ENCODE results near the gene MSH5. TPM values are rescaled to one million over a fixed set of nuclear protein-coding genes. Genes with fewer than 3 reads are reported as not detected.
A peak's percentile ranks its signal among the peaks of the same experiment; 100 is the strongest.

Gene MSH5
- total and polyA plus RNA-seq, 2 experiments from 2014 or later: 12.1 to 23.9 TPM

DNA sequence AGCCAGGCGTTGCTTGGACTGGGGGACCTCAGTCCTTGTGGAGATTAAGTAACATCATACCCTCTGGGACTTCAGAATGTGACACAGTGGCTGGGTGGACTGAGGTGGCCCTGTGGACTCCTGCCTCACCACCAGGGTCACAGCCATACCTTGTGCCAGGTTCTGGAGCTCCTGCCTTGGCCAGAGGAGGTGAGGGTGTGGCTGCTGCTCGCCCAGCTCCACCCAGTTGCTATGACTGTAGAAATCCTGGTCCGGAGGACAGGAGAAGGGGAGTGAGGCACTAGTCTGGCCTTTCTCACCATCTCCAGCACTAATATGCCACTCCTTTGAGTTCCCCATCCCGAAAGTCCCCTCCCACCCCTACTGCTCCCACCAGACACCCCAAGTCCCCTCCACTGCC, 35.4 kb downstream of the MSH5 start (continued):
- TF ChIP-seq, protein P1, sequence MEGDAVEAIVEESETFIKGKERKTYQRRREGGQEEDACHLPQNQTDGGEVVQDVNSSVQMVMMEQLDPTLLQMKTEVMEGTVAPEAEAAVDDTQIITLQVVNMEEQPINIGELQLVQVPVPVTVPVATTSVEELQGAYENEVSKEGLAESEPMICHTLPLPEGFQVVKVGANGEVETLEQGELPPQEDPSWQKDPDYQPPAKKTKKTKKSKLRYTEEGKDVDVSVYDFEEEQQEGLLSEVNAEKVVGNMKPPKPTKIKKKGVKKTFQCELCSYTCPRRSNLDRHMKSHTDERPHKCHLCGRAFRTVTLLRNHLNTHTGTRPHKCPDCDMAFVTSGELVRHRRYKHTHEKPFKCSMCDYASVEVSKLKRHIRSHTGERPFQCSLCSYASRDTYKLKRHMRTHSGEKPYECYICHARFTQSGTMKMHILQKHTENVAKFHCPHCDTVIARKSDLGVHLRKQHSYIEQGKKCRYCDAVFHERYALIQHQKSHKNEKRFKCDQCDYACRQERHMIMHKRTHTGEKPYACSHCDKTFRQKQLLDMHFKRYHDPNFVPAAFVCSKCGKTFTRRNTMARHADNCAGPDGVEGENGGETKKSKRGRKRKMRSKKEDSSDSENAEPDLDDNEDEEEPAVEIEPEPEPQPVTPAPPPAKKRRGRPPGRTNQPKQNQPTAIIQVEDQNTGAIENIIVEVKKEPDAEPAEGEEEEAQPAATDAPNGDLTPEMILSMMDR (conservative IDR thresholded peaks at IDR 0.05; ENCODE audit: low read depth in 2 of 2): no peak
- TF ChIP-seq STAT1 (IDR thresholded peaks at IDR 0.05; ENCODE audit: unreplicated experiment) (no peak), JUNB (IDR thresholded peaks at IDR 0.05; ENCODE audit: unreplicated experiment) (no peak), ZNF114 (CRISPR knock-in tag; IDR thresholded peaks at IDR 0.05) (no peak), EZH2phosphoT487 (IDR thresholded peaks at IDR 0.05; ENCODE audit: unreplicated experiment) (no peak)

DNA sequence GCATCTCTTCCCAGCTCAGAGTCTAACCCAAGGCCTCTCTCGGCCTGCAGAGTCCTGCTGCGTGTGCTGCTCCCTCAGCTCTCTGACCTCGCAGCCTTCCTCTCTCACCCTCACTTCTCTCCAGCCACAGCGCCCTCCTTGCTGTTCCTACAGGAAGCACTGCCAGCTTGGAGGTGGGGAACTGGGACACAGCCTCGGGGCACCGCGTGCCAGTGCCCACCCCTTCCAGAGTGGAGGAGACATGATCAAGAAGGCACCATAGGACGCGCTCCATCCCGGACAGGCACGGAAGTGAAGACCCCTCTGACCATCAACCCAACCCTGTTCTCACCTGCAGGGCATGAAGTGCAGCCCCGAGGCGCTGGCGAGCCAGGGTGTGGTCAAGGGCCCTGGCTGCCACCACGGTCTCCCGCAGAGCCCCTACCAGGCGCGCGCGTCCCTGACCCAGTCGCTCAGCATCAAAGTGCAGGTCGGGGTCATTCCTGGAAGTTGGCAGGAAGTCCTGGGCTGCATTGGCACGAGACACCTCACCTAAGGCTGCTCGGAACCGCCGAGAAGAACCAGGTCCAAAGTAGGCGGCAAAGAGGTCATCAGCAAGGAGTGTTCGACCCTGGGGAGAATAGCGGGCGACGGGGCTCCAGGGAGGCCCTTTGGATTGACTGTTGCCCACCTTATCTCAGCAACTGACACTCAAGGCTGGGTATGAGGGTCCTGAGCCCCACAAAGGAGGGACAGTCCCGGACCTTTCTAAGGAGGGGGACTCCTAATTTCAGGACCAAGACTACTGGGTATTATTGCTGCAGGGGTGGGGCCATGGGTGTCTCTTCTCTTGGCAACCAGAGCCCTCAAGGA, 36.1 kb downstream of the MSH5 start:
- Mint-ChIP-seq H3K27ac (no peak overlapping the region), H3K27me3 (ENCODE audit: insufficient read depth, low read depth, poor library complexity) (peaks cover 22% of the 10 kb centered on the region), H3K9me3 (no peaks in the 10 kb centered on the region), H3K4me3 (no peak overlapping the region), H3K36me3 (ENCODE audit: low read depth) (peaks cover 20% of the 10 kb centered on the region), H3K4me1 (no peaks in the 10 kb centered on the region)
- Histone ChIP-seq H3F3A (replicated peaks; ENCODE audit: low read depth) (peaks cover 4% of the 10 kb centered on the region; the same call in 1 of the 2 replicates), H3K79me2 (replicated peaks; ENCODE audit: insufficient read depth) (no peaks in the 10 kb centered on the region), H2AFZ (no peak overlapping the region), H3K9me2 (ENCODE audit: insufficient read depth) (no peaks in the 10 kb centered on the region), H4K20me1 (replicated peaks; ENCODE audit: insufficient read depth) (no peaks in the 10 kb centered on the region; the same call in 1 of the 2 replicates), H3K27ac (ENCODE audit: low read depth) (no peak overlapping the region), H3K4me1 (ENCODE audit: insufficient read depth) (no peaks in the 10 kb centered on the region), H3K4me3 (no peak overlapping the region), H3K4me2 (no peak overlapping the region), H3K27me3 (ENCODE audit: insufficient read depth) (no peaks in the 10 kb centered on the region), H3K36me3 (ENCODE audit: insufficient read depth) (no peaks in the 10 kb centered on the region)
- TF ChIP-seq EZH2phosphoT487 (IDR thresholded peaks at IDR 0.05; ENCODE audit: unreplicated experiment) (no peak), JUNB (IDR thresholded peaks at IDR 0.05; ENCODE audit: unreplicated experiment) (no peak), CREB1 (CRISPR knock-in tag; IDR thresholded peaks at IDR 0.05; ENCODE audit: low read depth) (no peak), STAT1 (IDR thresholded peaks at IDR 0.05; ENCODE audit: unreplicated experiment) (no peak), ZNF114 (CRISPR knock-in tag; IDR thresholded peaks at IDR 0.05) (no peak), EZH2 (IDR thresholded peaks at IDR 0.05; ENCODE audit: low read depth, unreplicated experiment) (no peak)
- DNase-seq (ENCODE audit: low spot score) (no peak), ATAC-seq (no peak)

DNA sequence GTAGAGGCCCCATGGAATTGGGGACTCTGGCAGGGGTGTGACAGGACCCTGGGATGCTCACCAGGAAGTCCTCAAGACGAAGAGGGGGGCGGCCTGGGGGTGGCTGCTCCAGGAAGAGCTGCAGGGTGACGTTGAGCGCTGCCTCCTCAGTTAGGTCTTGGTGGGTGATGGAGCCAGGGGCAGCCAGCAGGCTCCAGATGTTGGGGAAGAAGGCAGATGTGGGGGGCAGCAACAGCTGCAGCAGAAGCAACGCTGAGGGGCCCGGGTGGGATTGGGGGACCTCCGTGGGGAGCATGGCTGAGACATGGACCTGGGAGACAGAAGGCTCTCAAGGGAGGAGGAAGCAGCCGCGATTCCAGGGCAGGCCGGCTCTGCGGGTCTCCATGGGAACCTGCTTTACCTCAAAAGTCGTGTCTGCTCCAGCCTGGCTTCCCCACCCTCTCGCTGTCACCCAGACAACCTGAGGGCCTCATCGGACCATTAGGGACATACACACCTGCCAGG, 36.7 kb downstream of the MSH5 start:
- no peaks in the 10 kb centered on the region for H3K4me1 Mint-ChIP-seq
- H3K4me2 ChIP-seq: 0 out of 2 replicates have a peak overlapping the region, but pooled peaks have one; percentile 20
- 0 out of 2 replicates have a peak overlapping the region, but pooled peaks have one; percentile 45 for H3K27ac Mint-ChIP-seq
- H3K36me3 ChIP-seq (ENCODE audit: insufficient read depth): no peaks in the 10 kb centered on the region
- H3K4me3 ChIP-seq: no peak overlapping the region
- no peak overlapping the region for H3K4me3 Mint-ChIP-seq
- no peaks in the 10 kb centered on the region for H3K79me2 ChIP-seq (replicated peaks; ENCODE audit: insufficient read depth)
- ATAC-seq (peak; percentile 14), DNase-seq (ENCODE audit: low spot score) (peak; percentile 28)
- no peaks in the 10 kb centered on the region for H3K4me1 ChIP-seq (ENCODE audit: insufficient read depth)
- no peak overlapping the region for H2AFZ ChIP-seq
- H3K27me3 Mint-ChIP-seq (ENCODE audit: insufficient read depth, low read depth, poor library complexity): peaks cover 24% of the 10 kb centered on the region
- H3K36me3 Mint-ChIP-seq (ENCODE audit: low read depth): peaks cover 23% of the 10 kb centered on the region
- H3F3A ChIP-seq (replicated peaks; ENCODE audit: low read depth): peaks cover 4% of the 10 kb centered on the region; the same call in 1 of the 2 replicates
- H3K27me3 ChIP-seq (ENCODE audit: insufficient read depth): no peaks in the 10 kb centered on the region
- H4K20me1 ChIP-seq (replicated peaks; ENCODE audit: insufficient read depth): no peaks in the 10 kb centered on the region; the same call in 1 of the 2 replicates
- 0 out of 2 replicates have a peak overlapping the region, but pooled peaks have one; percentile 72 for H3K27ac ChIP-seq (ENCODE audit: low read depth)
- H3K9me3 Mint-ChIP-seq: no peaks in the 10 kb centered on the region
- H3K9me2 ChIP-seq (ENCODE audit: insufficient read depth): no peaks in the 10 kb centered on the region
- TF ChIP-seq EZH2phosphoT487 (IDR thresholded peaks at IDR 0.05; ENCODE audit: unreplicated experiment) (no peak), ZNF114 (CRISPR knock-in tag; IDR thresholded peaks at IDR 0.05) (no peak), JUNB (IDR thresholded peaks at IDR 0.05; ENCODE audit: unreplicated experiment) (no peak), NANOG (IDR thresholded peaks at IDR 0.05; ENCODE audit: borderline replicate concordance) (no peak), ZNF331 (CRISPR knock-in tag; IDR thresholded peaks at IDR 0.05; ENCODE audit: low read depth) (no peak), STAT1 (IDR thresholded peaks at IDR 0.05; ENCODE audit: unreplicated experiment) (no peak)
- TF ChIP-seq, protein P2, sequence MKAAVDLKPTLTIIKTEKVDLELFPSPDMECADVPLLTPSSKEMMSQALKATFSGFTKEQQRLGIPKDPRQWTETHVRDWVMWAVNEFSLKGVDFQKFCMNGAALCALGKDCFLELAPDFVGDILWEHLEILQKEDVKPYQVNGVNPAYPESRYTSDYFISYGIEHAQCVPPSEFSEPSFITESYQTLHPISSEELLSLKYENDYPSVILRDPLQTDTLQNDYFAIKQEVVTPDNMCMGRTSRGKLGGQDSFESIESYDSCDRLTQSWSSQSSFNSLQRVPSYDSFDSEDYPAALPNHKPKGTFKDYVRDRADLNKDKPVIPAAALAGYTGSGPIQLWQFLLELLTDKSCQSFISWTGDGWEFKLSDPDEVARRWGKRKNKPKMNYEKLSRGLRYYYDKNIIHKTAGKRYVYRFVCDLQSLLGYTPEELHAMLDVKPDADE (IDR thresholded peaks at IDR 0.05): no peak
